ENCODE results near the gene POLR3C. TPM values are rescaled to one million over a fixed set of nuclear protein-coding genes. Genes with fewer than 3 reads are reported as not detected.
"Not testable (repeated sequence)": the region's sequence is repeated elsewhere in the genome, so short reads cannot be mapped to it uniquely, and the experiment has no call there.

Gene POLR3C
- total and polyA plus RNA-seq, 8 donors = 5.3 to 34.4 (median 18.1) TPM

GRCh38 chr1:145827966-145828365 lies 4.0 kb downstream of the POLR3C start:
- DNase-seq = no peak
- H3K9me3 ChIP-seq = no peaks in the 10 kb centered on the region
- intact Hi-C loops (cut with DNase I; ENCODE audit: low total_unique reads) = no loop called here
- TF ChIP-seq EP300 (IDR thresholded peaks at IDR 0.05) (no peak), POLR2AphosphoS5 (IDR thresholded peaks at IDR 0.05) (no peak), CTCF (IDR thresholded peaks at IDR 0.05) (no peak)
- no peak overlapping the region for H3K27ac ChIP-seq
- no peak overlapping the region for H3K4me3 ChIP-seq
- H3K27me3 ChIP-seq = no peaks in the 10 kb centered on the region
- peaks cover 8 to 25% (median 11%) of the 10 kb centered on the region in 4 donors for H3K4me1 ChIP-seq
- H3K36me3 ChIP-seq = peaks cover 52 to 74% (median 72%) of the 10 kb centered on the region in 4 donors

GRCh38 chr1:145828367-145829026 lies 4.5 kb downstream of the POLR3C start:
- DNase-seq = no peak
- H3K9me3 ChIP-seq = no peaks in the 10 kb centered on the region
- H3K4me3 ChIP-seq = no peak overlapping the region
- intact Hi-C loops (cut with DNase I; ENCODE audit: low total_unique reads) = no loop called here
- no peaks in the 10 kb centered on the region for H3K27me3 ChIP-seq
- H3K27ac ChIP-seq = no peak overlapping the region
- no peak for TF ChIP-seq POLR2AphosphoS5 (IDR thresholded peaks at IDR 0.05)
- TF ChIP-seq POLR2A (IDR thresholded peaks at IDR 0.05) = no peak
- no peak for TF ChIP-seq CTCF (IDR thresholded peaks at IDR 0.05)
- TF ChIP-seq EP300 (IDR thresholded peaks at IDR 0.05) = no peak
- H3K4me1 ChIP-seq = peaks cover 8 to 25% (median 11%) of the 10 kb centered on the region in 4 donors
- peaks cover 57 to 79% (median 78%) of the 10 kb centered on the region in 4 donors for H3K36me3 ChIP-seq

GRCh38 chr1:145830810-145831209 lies 6.8 kb downstream of the POLR3C start:
- H3K27ac ChIP-seq; intact Hi-C loops (cut with DNase I; ENCODE audit: low total_unique reads); DNase-seq; H3K4me3 ChIP-seq; H3K27me3 ChIP-seq; H3K9me3 ChIP-seq: not testable (repeated sequence)
- Histone ChIP-seq H3K4me1 (peaks cover 0 to 12% (median under 1%) of the 10 kb centered on the region in 4 donors), H3K36me3 (peaks cover 69 to 100% (median 100%) of the 10 kb centered on the region in 4 donors)
- WGBS, 5 donors = 90 to 100% (median 98%) methylated on average over 2 of the region's 2 CpGs

- no peak overlapping the region for H3K27ac ChIP-seq
- intact Hi-C loops (cut with DNase I; ENCODE audit: low total_unique reads) = no loop called here
- DNase-seq = no peak
- no peaks in the 10 kb centered on the region for H3K4me1 ChIP-seq
- no peak for TF ChIP-seq POLR2AphosphoS5 (IDR thresholded peaks at IDR 0.05)
- TF ChIP-seq POLR2A (IDR thresholded peaks at IDR 0.05) = no peak
- no peak for TF ChIP-seq CTCF (IDR thresholded peaks at IDR 0.05)
- H3K4me3 ChIP-seq = no peak overlapping the region
- no peaks in the 10 kb centered on the region for H3K27me3 ChIP-seq
- 93 to 100% (median 96%) methylated on average over 1 of the region's 1 CpG for WGBS, 5 donors
- H3K36me3 ChIP-seq = peaks cover 82 to 100% (median 100%) of the 10 kb centered on the region in 4 donors
- H3K9me3 ChIP-seq = no peaks in the 10 kb centered on the region
Observed at GRCh38 chr1:145837656-145838055, 13.7 kb downstream of the POLR3C start.

- Histone ChIP-seq H3K4me1 (peaks cover 11 to 21% (median 19%) of the 10 kb centered on the region in 4 donors), H3K27me3 (no peaks in the 10 kb centered on the region), H3K4me3 (no peak overlapping the region), H3K36me3 (peaks cover 40 to 62% (median 58%) of the 10 kb centered on the region in 4 donors), H3K27ac (no peak overlapping the region), H3K9me3 (no peaks in the 10 kb centered on the region)
- intact Hi-C loops (cut with DNase I; ENCODE audit: low total_unique reads) = no loop called here
- TF ChIP-seq EP300 (IDR thresholded peaks at IDR 0.05) (no peak), POLR2A (IDR thresholded peaks at IDR 0.05) (no peak), CTCF (IDR thresholded peaks at IDR 0.05) (no peak), POLR2AphosphoS5 (IDR thresholded peaks at IDR 0.05) (no peak)
- WGBS, 5 donors = 89 to 93% (median 92%) methylated on average over 3 of the region's 3 CpGs
- no peak for DNase-seq
Observed at GRCh38 chr1:145843031-145843430, 19.0 kb downstream of the POLR3C start.

All from stomach (tissue), 9 donors.